H1 (cell line): Measurements from ENCODE around the gene FAM170B. TPM values are rescaled to one million over a fixed set of nuclear protein-coding genes. Genes with fewer than 3 reads are reported as not detected.

Experiments used
- CTCF ChIA-PET: fragments of 300-600 bp; sonication (Branson Sonifier 250); formaldehyde crosslinking; loops from one replicate; lab custom pipeline; 2021; ENCODE audit not compliant: partially characterized antibody; lab: Charles Lee
- POLR2A ChIA-PET: fragments of 300-600 bp; sonication (Branson Sonifier 250); formaldehyde crosslinking; loops from one replicate; lab custom pipeline; 2021; ENCODE audit warnings: inconsistent platforms; ENCODE audit not compliant: partially characterized antibody; lab: Charles Lee
- DNase-seq, 2 experiments: peaks; one replicate each; pipeline versions ENCODE4 v3.0.0 to v3.0.0-alpha.2; 2010 to 2022; ENCODE audit warnings: low spot score in 2 of 2, low read depth in 1 of 2, mixed read lengths in 1 of 2
- FAIRE-seq: peaks from 2 replicates; lab custom pipeline; 2011; peaks lifted over from hg19 to GRCh38; lab: Jason Lieb, UNC
- H2AFZ ChIP-seq: 2 replicates; pipeline ENCODE4 v1.8.1; 2012; ENCODE audit warnings: low read length, inconsistent platforms
- H2AK5ac ChIP-seq: 2 replicates; pipeline ENCODE4 v1.6.1; 2013; ENCODE audit warnings: low read depth, low read length
- H2BK120ac ChIP-seq: replicated peaks from 2 replicates; pipeline ENCODE3; 2013; ENCODE audit warnings: low read depth, low read length, inconsistent platforms
- H2BK12ac ChIP-seq: 2 replicates; pipeline ENCODE4 v1.6.1; 2013; ENCODE audit warnings: low read depth, low read length
- H2BK15ac ChIP-seq: 2 replicates; pipeline ENCODE4 v1.6.1; 2013; ENCODE audit warnings: low read length
- H2BK20ac ChIP-seq: 2 replicates; pipeline ENCODE4 v1.6.1; 2013; ENCODE audit warnings: low read length
- H2BK5ac ChIP-seq: 2 replicates; pipeline ENCODE4 v1.6.1; 2013; ENCODE audit warnings: low read depth, low read length
- H3K14ac ChIP-seq: 2 replicates; pipeline ENCODE4 v1.6.1; 2013; ENCODE audit warnings: inconsistent platforms; ENCODE audit not compliant: insufficient read length
- H3K18ac ChIP-seq: 2 replicates; pipeline ENCODE4 v1.6.1; 2013; ENCODE audit warnings: low read length; ENCODE audit errors: extremely low read depth
- H3K23ac ChIP-seq: 2 replicates; pipeline ENCODE4 v1.6.1; 2013; ENCODE audit warnings: inconsistent platforms; ENCODE audit not compliant: insufficient read length
- H3K23me2 ChIP-seq: 2 replicates; pipeline ENCODE4 v1.6.1; 2013; ENCODE audit warnings: low read depth, low read length
- H3K27ac ChIP-seq: 2 replicates; pipeline ENCODE4 v1.6.1; 2011; ENCODE audit warnings: low read depth, low read length, inconsistent platforms
- H3K27me3 ChIP-seq, 4 experiments: replicated peaks in 1 of 4; 1 replicate in 1 of 4; 2 replicates in 3 of 4; pipeline versions ENCODE4 v1.6.1 to v1.8.1; 2011 to 2013; ENCODE audit warnings: low read length in 3 of 4, mild to moderate bottlenecking in 3 of 4, inconsistent platforms in 2 of 4, mixed read lengths in 2 of 4, moderate library complexity in 1 of 4; ENCODE audit not compliant: control insufficient read depth in 3 of 4, insufficient read depth in 3 of 4; ENCODE audit errors: extremely low read depth in 1 of 4
- H3K36me3 ChIP-seq, 4 experiments: 2 replicates each; pipeline versions ENCODE4 v1.6.1 to v1.8.1; 2011 to 2013; ENCODE audit warnings: mild to moderate bottlenecking in 4 of 4, low read length in 3 of 4, moderate library complexity in 2 of 4, control low read depth in 1 of 4, inconsistent platforms in 1 of 4; ENCODE audit not compliant: insufficient read depth in 4 of 4, control insufficient read depth in 2 of 4
- H3K4ac ChIP-seq: replicated peaks from 2 replicates; pipeline ENCODE3; 2013; ENCODE audit warnings: low read length, low read depth, mixed read lengths, inconsistent platforms; ENCODE audit not compliant: insufficient read length
- H3K4me1 ChIP-seq, 4 experiments: replicated peaks in 1 of 4; 1 replicate in 1 of 4; 2 replicates in 3 of 4; pipeline versions ENCODE4 v1.6.1 to v1.8.1; 2011 to 2013; ENCODE audit warnings: low read length in 3 of 4, inconsistent platforms in 2 of 4, mixed read lengths in 1 of 4; ENCODE audit not compliant: insufficient read depth in 4 of 4, control insufficient read depth in 3 of 4
- H3K4me2 ChIP-seq, 2 experiments: 2 replicates each; pipeline versions ENCODE4 v1.6.1 to v1.8.1; 2011 to 2013; ENCODE audit warnings: low read depth in 2 of 2, low read length in 2 of 2, control low read depth in 1 of 2, inconsistent platforms in 1 of 2, mild to moderate bottlenecking in 1 of 2; ENCODE audit not compliant: insufficient read depth in 1 of 2
- H3K4me3 ChIP-seq, 4 experiments: fragments of 200-600, 300-600 bp in 1 of 4; sonication (generic), shearing (Covaris generic), sonication (Bioruptor Twin) in 1 of 4; 2 replicates each; pipeline versions ENCODE4 v1.5.1 to v1.8.1; 2011 to 2016; ENCODE audit warnings: low read length in 4 of 4, low read depth in 3 of 4, control low read depth in 2 of 4, inconsistent platforms in 2 of 4, mild to moderate bottlenecking in 2 of 4, mixed read lengths in 1 of 4, moderate library complexity in 1 of 4; ENCODE audit not compliant: insufficient read depth in 2 of 4; ENCODE audit errors: extremely low read depth in 1 of 4
- H3K56ac ChIP-seq: replicated peaks from 2 replicates; pipeline ENCODE3; 2013; ENCODE audit warnings: low read depth, mild to moderate bottlenecking, mixed read lengths, low read length, inconsistent platforms; ENCODE audit not compliant: insufficient read length
- H3K79me1 ChIP-seq: 2 replicates; pipeline ENCODE4 v1.6.1; 2013; ENCODE audit warnings: low read depth, low read length, control low read depth
- H3K79me2 ChIP-seq, 2 experiments: 2 replicates each; pipeline versions ENCODE4 v1.6.1 to v1.8.1; 2012 to 2013; ENCODE audit warnings: low read length in 2 of 2, mild to moderate bottlenecking in 2 of 2, inconsistent platforms in 1 of 2; ENCODE audit not compliant: insufficient read depth in 2 of 2, control insufficient read depth in 1 of 2
- H3K9ac ChIP-seq, 4 experiments: replicated peaks in 1 of 4; 1 replicate in 1 of 4; 2 replicates in 3 of 4; pipeline versions ENCODE4 v1.6.1 to v1.8.1; 2011 to 2013; ENCODE audit warnings: low read depth in 3 of 4, low read length in 3 of 4, control low read depth in 2 of 4, mild to moderate bottlenecking in 2 of 4, moderate library complexity in 2 of 4, inconsistent platforms in 1 of 4; ENCODE audit errors: extremely low read depth in 1 of 4
- H3K9me3 ChIP-seq, 2 experiments: 2 replicates each; pipeline versions ENCODE4 v1.6.1 to v1.8.1; 2012 to 2013; ENCODE audit warnings: mild to moderate bottlenecking in 2 of 2, moderate library complexity in 2 of 2, control low read depth in 1 of 2, inconsistent platforms in 1 of 2, low read depth in 1 of 2, low read length in 1 of 2, mixed read lengths in 1 of 2; ENCODE audit not compliant: insufficient read depth in 2 of 2
- H4K20me1 ChIP-seq, 2 experiments: replicated peaks in 1 of 2; 2 replicates each; pipeline versions ENCODE3 to v1.8.1; 2011 to 2013; ENCODE audit warnings: inconsistent platforms in 2 of 2, low read length in 2 of 2, mild to moderate bottlenecking in 1 of 2; ENCODE audit not compliant: insufficient read depth in 2 of 2, control insufficient read depth in 1 of 2
- H4K5ac ChIP-seq: 2 replicates; pipeline ENCODE4 v1.6.1; 2013; ENCODE audit warnings: low read length, low read depth, mixed read lengths, inconsistent platforms; ENCODE audit not compliant: insufficient read length
- H4K8ac ChIP-seq: 2 replicates; pipeline ENCODE4 v1.8.0; 2013; ENCODE audit warnings: mild to moderate bottlenecking, moderate library complexity, low read length, inconsistent platforms; ENCODE audit not compliant: insufficient read depth; ENCODE audit errors: extremely low read depth
- H4K91ac ChIP-seq: replicated peaks from 2 replicates; pipeline ENCODE3; 2013; ENCODE audit warnings: low read length, mixed read lengths, inconsistent platforms; ENCODE audit not compliant: insufficient read length
- CREB1 ChIP-seq: IDR thresholded peaks from 2 replicates; pipeline ENCODE4 v1.6.1; 2012; ENCODE audit warnings: inconsistent platforms
- EZH2 ChIP-seq: fragments of 200-600 bp; sonication (generic); IDR thresholded peaks from 2 replicates; pipeline ENCODE4 v1.7.1; 2012; ENCODE audit warnings: low read depth, mild to moderate bottlenecking, moderate library complexity, low read length, inconsistent platforms; ENCODE audit not compliant: severe bottlenecking
- GTF2F1 ChIP-seq: IDR thresholded peaks from 2 replicates; pipeline ENCODE4 v1.6.1; 2012; ENCODE audit warnings: low read depth, low read length, improper control_type of control experiment, borderline replicate concordance
- JUN ChIP-seq: IDR thresholded peaks from 2 replicates; pipeline ENCODE4 v1.6.1; 2011; ENCODE audit warnings: low read depth, mild to moderate bottlenecking, improper control_type of control experiment, low read length
- NANOG ChIP-seq: IDR thresholded peaks from 2 replicates; pipeline ENCODE4 v1.6.1; 2011; ENCODE audit warnings: low read length, low read depth, mild to moderate bottlenecking, inconsistent platforms; ENCODE audit not compliant: insufficient read depth, poor library complexity, severe bottlenecking
- PHF8 ChIP-seq: fragments of 200-600 bp; sonication (generic); conservative IDR thresholded peaks from 2 replicates; pipeline ENCODE4 v1.7.1; 2012; ENCODE audit warnings: low read depth, mild to moderate bottlenecking, inconsistent platforms, low read length, moderate library complexity
- POLR2A ChIP-seq, 2 experiments: IDR thresholded peaks; 1 replicate in 1 of 2; 2 replicates in 1 of 2; pipeline ENCODE4 v1.6.1; 2011; ENCODE audit warnings: low read depth in 2 of 2, low read length in 2 of 2, mild to moderate bottlenecking in 2 of 2; ENCODE audit errors: control extremely low read depth in 1 of 2
- RAD21 ChIP-seq, 2 experiments: IDR thresholded peaks in 1 of 2; conservative IDR thresholded peaks in 1 of 2; 2 replicates each; pipeline ENCODE4 v1.6.1; 2011; ENCODE audit warnings: low read depth in 2 of 2, low read length in 2 of 2, improper control_type of control experiment in 1 of 2, inconsistent platforms in 1 of 2, mild to moderate bottlenecking in 1 of 2, moderate library complexity in 1 of 2
- SIX5 ChIP-seq: IDR thresholded peaks from 2 replicates; pipeline ENCODE4 v1.6.1; 2011; ENCODE audit warnings: mild to moderate bottlenecking, low read depth, low read length
- SUZ12 ChIP-seq: fragments of 200-600 bp; sonication (generic); IDR thresholded peaks from 2 replicates; pipeline ENCODE4 v1.6.1; 2012; ENCODE audit warnings: mild to moderate bottlenecking, inconsistent platforms, low read length, moderate library complexity, mixed read lengths
- WGBS, 2 experiments: shearing (Covaris generic) in 1 of 2; methylation state at CpG; one replicate each; pipeline versions ENCODE4 v1.1.6 to v1.1.7; 2013 to 2015; ENCODE audit warnings: low lambda C conversion rate in 2 of 2, mixed read lengths in 2 of 2, inconsistent platforms in 1 of 2, low coverage in 1 of 2, missing lambda C conversion rate in 1 of 2; ENCODE audit not compliant: insufficient replicate concordance in 2 of 2, insufficient coverage in 1 of 2, insufficient read length in 1 of 2; ENCODE audit errors: extremely low coverage in 1 of 2, missing lambda C conversion rate in 1 of 2; 5-methylcytosine and 5-hydroxymethylcytosine counted together
- polyA plus RNA-seq, 7 experiments: library from polyadenylated mRNA; depleted of rRNA in 3 of 7; stranded (reverse) in 5 of 7; unstranded in 2 of 7; fragments of >200 nt in 5 of 7; fragments of 200-250 nt in 2 of 7; gene quantifications; 1 replicate in 5 of 7; 2 replicates in 1 of 7; 4 replicates in 1 of 7; pipeline versions ENCODE4 v1.2.1 to v1.2.3, GENCODE V29; 2011 to 2013; ENCODE audit warnings: missing spikeins in 2 of 7, mixed read lengths in 2 of 7
- total RNA-seq: library from RNA; stranded (reverse); fragmentation: NEBNext Ultra II Directional; extraction: Animal tissue kit (Norgen Biotek cat#: 25700); gene quantifications from 2 replicates; pipeline ENCODE4 v1.2.1, GENCODE V29; 2021

Gene FAM170B
- total and polyA plus RNA-seq, 2 of the 8 experiments (the other 6 are each of a cell fraction or from before 2014, with no cell fraction given), result not detected

GRCh38 chr10:49138361-49138891 lies 4.6 kb upstream of the FAM170B start:
- FAIRE-seq (no peak), DNase-seq (no peak)
- CTCF ChIA-PET, result interaction anchor here (1.0 to 1.6 kb wide), 5 partner anchors 13 to 293 kb away, joined by 3 to 5 read pairs (median 4); no protein-coding TSS in a partner anchor

More at GRCh38 chr10:49138361-49138891, 4.6 kb upstream of the FAM170B start:
- Histone ChIP-seq H3K18ac (no peak overlapping the region), H4K20me1 (no peaks in the 10 kb centered on the region), H2BK15ac (no peak overlapping the region), H3K23ac (no peak overlapping the region), H4K8ac (no peak overlapping the region), H2AK5ac (no peak overlapping the region), H2BK20ac (no peak overlapping the region), H3K4me1 (peaks cover 1 to 6% (median 3%) of the 10 kb centered on the region in 4 experiments; a peak in 2 of 7 replicates), H4K91ac (no peak overlapping the region), H3K79me2 (no peaks in the 10 kb centered on the region), H2BK12ac (no peak overlapping the region), H2BK120ac (no peak overlapping the region), H3K56ac (no peak overlapping the region), H3K9ac (no peak overlapping the region), H3K14ac (no peak overlapping the region), H3K27ac (no peak overlapping the region), H4K5ac (no peak overlapping the region), H3K27me3 (no peaks in the 10 kb centered on the region), H3K79me1 (no peaks in the 10 kb centered on the region), H3K9me3 (no peaks in the 10 kb centered on the region), H3K4me3 (no peak overlapping the region), H2AFZ (no peak overlapping the region), H3K4ac (no peak overlapping the region), H2BK5ac (no peak overlapping the region), H3K4me2 (no peak overlapping the region), H3K23me2 (no peaks in the 10 kb centered on the region), H3K36me3 (no peaks in the 10 kb centered on the region)
- TF ChIP-seq EZH2 (no peak), CREB1 (no peak), GTF2F1 (no peak), RAD21 (IDR thresholded peaks at IDR 0.05 in 1 of 2, conservative IDR thresholded peaks at IDR 0.05 in 1 of 2; ENCODE audit: low read depth in 2 of 2, low read length in 2 of 2) (no peak), SUZ12 (no peak), POLR2A (IDR thresholded peaks at IDR 0.05; ENCODE audit: control extremely low read depth in 1 of 2, low read depth in 2 of 2, low read length in 2 of 2) (no peak), NANOG (no peak), JUN (no peak), SIX5 (no peak), PHF8 (no peak)
- WGBS, 2 experiments, result 90% methylated on average over 7 of the region's 7 CpGs; no CpG with 5 or more reads in 1 of the 2 experiments
- POLR2A ChIA-PET, result interaction anchor here (0.6 to 1.9 kb wide), 2 partner anchors 8 to 89 kb away, joined by 4 read pairs; no protein-coding TSS in a partner anchor
